ACHN (cell line): Measurements from ENCODE around the gene CAST.
A peak's percentile ranks its signal among the peaks of the same experiment; 100 is the strongest.

ENCODE experiments used
- DNase-seq: peaks from one replicate; pipeline ENCODE4 v3.0.0-alpha.2; 2015
- in situ Hi-C: cut with HindIII; loops from 2 replicates; pipeline ENCODE4 v1.10.0; 2017; ENCODE audit warnings: low sequenced_read_pairs, low pct_ligation_motif_present, low pct_unique_long_range_greater_than_20kb

Gene CAST

GRCh38 chr5:96662725-96663518, 746 bp downstream of the CAST start:
- in situ Hi-C loops, result no loop called here
- DNase-seq, result peak; percentile 86

- no peak for DNase-seq
- in situ Hi-C loops, result no loop called here
These were observed 1.4 kb downstream of the CAST start for GRCh38 chr5:96663608-96664007.

GRCh38 chr5:96664669-96665068, 2.5 kb downstream of the CAST start:
- in situ Hi-C loops, result no loop called here
- DNase-seq, result no peak

GRCh38 chr5:96668725-96669124, 6.5 kb downstream of the CAST start:
- no peak for DNase-seq
- in situ Hi-C loops, result no loop called here

GRCh38 chr5:96669909-96670308, 7.7 kb downstream of the CAST start:
- in situ Hi-C loops, result no loop called here
- no peak for DNase-seq

- DNase-seq, result no peak
These were observed 9.3 kb downstream of the CAST start for GRCh38 chr5:96671441-96671840.

GRCh38 chr5:96673127-96673526, 11.0 kb downstream of the CAST start:
- in situ Hi-C loops, result no loop called here
- no peak for DNase-seq

More at GRCh38 chr5:96671441-96671840, 9.3 kb downstream of the CAST start:
- in situ Hi-C loops, result no loop called here

- DNase-seq, result no peak
- in situ Hi-C loops, result no loop called here
These were observed 13.7 kb downstream of the CAST start for GRCh38 chr5:96675882-96676281.

- no peak for DNase-seq
- in situ Hi-C loops, result no loop called here
These were observed 15.3 kb downstream of the CAST start for GRCh38 chr5:96677496-96677895.

- in situ Hi-C loops, result no loop called here
These were observed 17.1 kb downstream of the CAST start for GRCh38 chr5:96679293-96679692.

GRCh38 chr5:96680759-96681470, 18.7 kb downstream of the CAST start:
- in situ Hi-C loops, result no loop called here
- DNase-seq, result no peak

More at GRCh38 chr5:96679293-96679692, 17.1 kb downstream of the CAST start:
- DNase-seq, result no peak

- no peak for DNase-seq
- in situ Hi-C loops, result no loop called here
These were observed 21.2 kb downstream of the CAST start for GRCh38 chr5:96683392-96683791.

GRCh38 chr5:96683810-96684209, 21.6 kb downstream of the CAST start:
- in situ Hi-C loops, result no loop called here
- no peak for DNase-seq

GRCh38 chr5:96687080-96687479, 24.9 kb downstream of the CAST start:
- no peak for DNase-seq
- in situ Hi-C loops, result no loop called here

- peak; percentile 66 for DNase-seq
- in situ Hi-C loops, result no loop called here
These were observed 25.8 kb downstream of the CAST start for GRCh38 chr5:96687812-96688453.

GRCh38 chr5:96690861-96691260, 28.7 kb downstream of the CAST start:
- DNase-seq, result no peak
- in situ Hi-C loops, result no loop called here

- DNase-seq, result no peak
- in situ Hi-C loops, result no loop called here
These were observed 29.5 kb downstream of the CAST start for GRCh38 chr5:96691503-96692303.

GRCh38 chr5:96692441-96692840, 30.3 kb downstream of the CAST start:
- no peak for DNase-seq
- in situ Hi-C loops, result no loop called here
